Measurements from ENCODE around the gene CD247. TPM values are rescaled to one million over a fixed set of nuclear protein-coding genes. Genes with fewer than 3 reads are reported as not detected.

Gene CD247
- total RNA-seq, 1 donor from 2014 or later, result 1.3 TPM

DNA sequence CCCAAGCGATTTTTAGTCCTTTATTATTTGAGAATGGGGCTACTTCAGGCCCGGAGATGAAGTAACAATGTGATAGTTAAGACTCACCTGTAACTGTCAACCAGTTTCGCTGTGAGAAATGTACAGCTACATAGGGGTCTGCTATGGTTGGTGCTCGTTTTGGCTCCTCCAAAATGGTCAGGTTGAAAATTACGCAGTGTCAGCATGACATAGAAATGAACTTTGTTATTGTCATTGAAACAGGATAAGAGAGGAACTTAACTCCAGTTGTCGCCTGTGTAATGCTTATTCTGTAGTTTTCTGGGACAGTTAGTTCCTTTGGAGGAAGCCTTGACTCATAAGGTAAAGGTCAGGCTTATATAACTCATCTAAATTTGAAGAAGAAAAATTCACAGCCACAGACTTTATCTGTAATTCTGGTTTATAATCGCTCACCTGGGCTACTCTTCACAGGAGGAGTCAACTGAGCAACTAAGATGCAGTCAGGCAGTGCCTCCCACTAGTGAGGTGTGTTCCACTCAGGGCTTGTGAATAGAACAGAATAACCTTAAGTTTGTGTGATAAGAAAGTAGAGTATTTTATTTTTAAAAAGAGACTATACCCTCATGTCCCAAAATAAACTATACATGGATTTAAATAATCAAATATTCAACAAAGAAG is 130.9 kb downstream of the CD247 start:
- no peak for DNase-seq (ENCODE audit: low spot score)
- Mint-ChIP-seq H3K9me3 (no peaks in the 10 kb centered on the region), H3K27ac (no peak overlapping the region), H3K4me3 (no peak overlapping the region), H3K4me1 (no peaks in the 10 kb centered on the region), H3K27me3 (ENCODE audit: insufficient read depth, low read depth) (no peaks in the 10 kb centered on the region), H3K36me3 (peaks cover 25% of the 10 kb centered on the region)
- Histone ChIP-seq H3K9ac (no peak overlapping the region), H4K20me1 (ENCODE audit: low read depth) (no peaks in the 10 kb centered on the region), H3K79me2 (ENCODE audit: low read depth) (no peaks in the 10 kb centered on the region), H3K4me1 (no peaks in the 10 kb centered on the region), H3K4me2 (no peak overlapping the region), H3K4me3 (no peak overlapping the region), H2AFZ (replicated peaks) (no peak overlapping the region), H3K9me3 (ENCODE audit: low read depth) (no peaks in the 10 kb centered on the region), H3K27ac (no peak overlapping the region), H3K36me3 (peaks cover 17% of the 10 kb centered on the region), H3F3A (ENCODE audit: low read depth) (no peaks in the 10 kb centered on the region), H3K27me3 (no peaks in the 10 kb centered on the region)
- TF ChIP-seq, protein P1, sequence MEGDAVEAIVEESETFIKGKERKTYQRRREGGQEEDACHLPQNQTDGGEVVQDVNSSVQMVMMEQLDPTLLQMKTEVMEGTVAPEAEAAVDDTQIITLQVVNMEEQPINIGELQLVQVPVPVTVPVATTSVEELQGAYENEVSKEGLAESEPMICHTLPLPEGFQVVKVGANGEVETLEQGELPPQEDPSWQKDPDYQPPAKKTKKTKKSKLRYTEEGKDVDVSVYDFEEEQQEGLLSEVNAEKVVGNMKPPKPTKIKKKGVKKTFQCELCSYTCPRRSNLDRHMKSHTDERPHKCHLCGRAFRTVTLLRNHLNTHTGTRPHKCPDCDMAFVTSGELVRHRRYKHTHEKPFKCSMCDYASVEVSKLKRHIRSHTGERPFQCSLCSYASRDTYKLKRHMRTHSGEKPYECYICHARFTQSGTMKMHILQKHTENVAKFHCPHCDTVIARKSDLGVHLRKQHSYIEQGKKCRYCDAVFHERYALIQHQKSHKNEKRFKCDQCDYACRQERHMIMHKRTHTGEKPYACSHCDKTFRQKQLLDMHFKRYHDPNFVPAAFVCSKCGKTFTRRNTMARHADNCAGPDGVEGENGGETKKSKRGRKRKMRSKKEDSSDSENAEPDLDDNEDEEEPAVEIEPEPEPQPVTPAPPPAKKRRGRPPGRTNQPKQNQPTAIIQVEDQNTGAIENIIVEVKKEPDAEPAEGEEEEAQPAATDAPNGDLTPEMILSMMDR (IDR thresholded peaks at IDR 0.05), result no peak
- no peak for TF ChIP-seq EZH2 (IDR thresholded peaks at IDR 0.05)
- TF ChIP-seq EZH2phosphoT487 (IDR thresholded peaks at IDR 0.05), result no peak

Other genes starting within 250 kb of the CD247 start
- 55.6 and 64.2 TPM in 2 replicates for gene CREG1, start 35.2 kb upstream of the CD247 start, total RNA-seq (ENCODE audit: low replicate concordance)
- 0.06 TPM in 2 replicates for gene RCSD1, start 111.7 kb upstream of the CD247 start, total RNA-seq (ENCODE audit: low replicate concordance)
- 121 and 125 TPM in 2 replicates for gene MPZL1, start 203.5 kb upstream of the CD247 start, total RNA-seq (ENCODE audit: low replicate concordance)